Activated CD4-positive, alpha-beta T cell treated with anti-CD3 and anti-CD28 coated beads, Interleukin-2, amount 10 ng/mL, durations not matched to agents 7 days and 5 days (primary cell): ENCODE results near the gene SCAPER. TPM values are rescaled to one million over a fixed set of nuclear protein-coding genes. Genes with fewer than 3 reads are reported as not detected.
"Not testable (repeated sequence)": the region's sequence is repeated elsewhere in the genome, so short reads cannot be mapped to it uniquely, and the experiment has no call there.

Source experiments
- CTCF ChIA-PET: fragments of 350-600 bp; sonication (Branson Sonifier 250); formaldehyde crosslinking; loops from one replicate; lab custom pipeline; 2021; ENCODE audit warnings: antibody characterized with exemption; lab: Charles Lee
- POLR2A ChIA-PET: fragments of 350-600 bp; sonication (Branson Sonifier 250); formaldehyde crosslinking; loops from one replicate; lab custom pipeline; 2021; ENCODE audit warnings: antibody characterized with exemption; lab: Charles Lee
- DNase-seq: peaks from one replicate; pipeline ENCODE4 v3.0.0-alpha.2; 2020
- H3K27ac Mint-ChIP-seq: one replicate; pipeline ENCODE4 v1.8.0; 2021; ENCODE audit warnings: mild to moderate bottlenecking, moderate library complexity, mixed read lengths
- H3K27me3 Mint-ChIP-seq: one replicate; pipeline ENCODE4 v1.8.0; 2021; ENCODE audit warnings: mixed read lengths
- H3K36me3 Mint-ChIP-seq: one replicate; pipeline ENCODE4 v1.8.0; 2021; ENCODE audit warnings: low read depth, mixed read lengths
- H3K4me1 Mint-ChIP-seq: one replicate; pipeline ENCODE4 v1.8.0; 2021; ENCODE audit warnings: mixed read lengths
- H3K4me3 Mint-ChIP-seq: one replicate; pipeline ENCODE4 v1.8.0; 2021; ENCODE audit warnings: mild to moderate bottlenecking, moderate library complexity, mixed read lengths
- H3K9me3 Mint-ChIP-seq: one replicate; pipeline ENCODE4 v1.8.0; 2021; ENCODE audit warnings: mixed read lengths
- total RNA-seq, 2 experiments: library from RNA; stranded (reverse); gene quantifications; one replicate each; pipeline ENCODE4 v1.2.3, GENCODE V29; 2021

Gene SCAPER
- total RNA-seq, 2 experiments from 2014 or later: 28.1 to 28.6 TPM

DNA sequence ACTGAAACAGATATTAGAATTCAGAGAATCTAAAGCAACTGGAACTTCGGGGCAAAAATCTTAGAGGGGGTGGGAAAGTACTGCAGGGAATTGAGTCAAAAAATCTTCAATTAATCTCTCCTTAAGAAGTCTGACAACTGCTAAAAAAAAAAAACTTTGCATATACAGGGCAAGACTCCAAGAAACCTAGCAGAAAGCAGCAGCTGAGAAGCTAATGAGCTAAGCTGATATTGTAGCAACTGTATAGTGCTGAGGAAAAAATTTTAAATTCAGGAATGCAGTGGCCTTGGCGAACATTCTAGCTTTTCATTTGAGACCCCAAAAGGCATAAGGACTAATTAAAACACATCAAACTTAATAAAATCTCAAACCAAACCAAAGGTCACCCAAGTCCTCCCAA, 113.6 kb downstream of the SCAPER start:
- Mint-ChIP-seq H3K27me3 (no peaks in the 10 kb centered on the region), H3K36me3 (peaks cover 43% of the 10 kb centered on the region), H3K27ac (no peak overlapping the region), H3K4me1 (no peaks in the 10 kb centered on the region), H3K9me3 (peaks cover 4% of the 10 kb centered on the region), H3K4me3 (no peak overlapping the region)
- CTCF ChIA-PET: interaction anchor here (1.4 kb wide), 1 partner anchor 15 kb away, joined by 3 read pairs; no protein-coding TSS in a partner anchor
- POLR2A ChIA-PET: no interaction called here
- no peak for DNase-seq

DNA sequence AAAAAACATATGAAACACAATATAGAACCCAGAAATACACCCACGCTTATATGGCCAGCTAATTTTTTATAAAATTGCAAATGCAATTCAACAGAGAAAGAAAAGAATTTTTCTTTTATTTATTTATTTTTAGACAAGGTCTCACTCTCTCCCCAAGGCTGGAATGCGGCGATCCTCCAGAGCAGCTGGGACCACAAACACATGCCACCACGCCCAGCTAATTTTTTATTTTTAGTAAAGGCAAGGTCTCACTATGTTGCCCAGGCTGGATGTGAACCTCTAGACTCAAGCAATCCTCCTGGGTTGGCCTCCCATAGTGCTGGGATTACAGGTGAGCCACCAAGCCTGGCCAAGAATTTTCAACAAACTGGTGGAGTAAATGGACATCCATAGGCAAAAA, 117.9 kb downstream of the SCAPER start:
- H3K9me3 Mint-ChIP-seq: peaks cover 12% of the 10 kb centered on the region
- H3K4me1 Mint-ChIP-seq: no peaks in the 10 kb centered on the region
- H3K27ac Mint-ChIP-seq: no peak overlapping the region
- no peak overlapping the region for H3K4me3 Mint-ChIP-seq
- H3K36me3 Mint-ChIP-seq: peaks cover 54% of the 10 kb centered on the region
- POLR2A ChIA-PET: no interaction called here
- CTCF ChIA-PET: no interaction called here
- DNase-seq: no peak
- H3K27me3 Mint-ChIP-seq: no peaks in the 10 kb centered on the region

DNA sequence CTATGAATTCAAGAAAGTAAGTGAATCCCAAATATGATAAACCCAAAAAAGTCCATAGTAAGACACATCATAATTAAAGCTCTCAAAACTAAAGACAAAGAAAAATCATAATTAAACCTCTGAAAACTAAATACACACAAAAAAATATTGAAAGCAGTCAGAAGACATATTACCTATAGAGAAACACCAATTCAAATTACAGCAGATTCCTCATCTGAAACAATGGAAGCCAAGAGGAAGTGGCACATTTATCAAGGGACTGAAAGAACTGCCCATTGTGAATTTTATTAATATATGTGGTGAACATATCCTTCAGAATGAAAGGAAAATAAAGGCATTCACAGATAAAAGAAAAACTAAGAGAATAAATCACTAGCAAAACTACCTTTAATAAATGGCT, 128.2 kb downstream of the SCAPER start:
- POLR2A ChIA-PET: no interaction called here
- H3K27ac Mint-ChIP-seq: no peak overlapping the region

DNA sequence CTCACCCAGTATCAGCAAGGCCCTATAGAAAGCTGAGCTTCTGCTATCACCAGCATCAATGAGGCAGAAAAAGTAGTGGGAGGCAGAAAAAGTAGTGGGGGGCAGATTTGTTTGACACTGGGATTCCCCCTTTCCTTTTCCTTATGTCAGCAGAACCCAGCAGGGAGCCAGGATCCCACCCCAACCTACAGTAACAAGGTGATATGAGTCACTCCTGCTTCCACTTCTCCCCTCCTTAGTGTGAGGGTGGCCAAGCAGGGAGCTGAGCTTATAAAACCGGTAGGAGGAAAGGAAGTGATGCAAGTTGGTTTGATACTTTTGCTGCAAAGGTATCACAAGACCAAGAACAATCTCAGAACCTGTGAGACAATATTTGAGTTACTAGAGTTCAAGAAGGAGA, 128.7 kb downstream of the SCAPER start:
- Mint-ChIP-seq H3K27ac (no peak overlapping the region), H3K9me3 (peaks cover 12% of the 10 kb centered on the region), H3K36me3 (peaks cover 22% of the 10 kb centered on the region), H3K4me3 (no peak overlapping the region), H3K27me3 (no peaks in the 10 kb centered on the region), H3K4me1 (no peaks in the 10 kb centered on the region)
- ChIA-PET POLR2A (no interaction called here), CTCF (interaction anchor here (0.9 kb wide), 1 partner anchor 15 kb away, joined by 3 read pairs; no protein-coding TSS in a partner anchor)
- DNase-seq: no peak

More for the DNA sequence above, 128.2 kb downstream of the SCAPER start:
- CTCF ChIA-PET: interaction anchor here (0.9 kb wide), 1 partner anchor 14 kb away, joined by 3 read pairs; no protein-coding TSS in a partner anchor
- no peaks in the 10 kb centered on the region for H3K27me3 Mint-ChIP-seq
- DNase-seq: no peak
- H3K9me3 Mint-ChIP-seq: peaks cover 12% of the 10 kb centered on the region
- no peaks in the 10 kb centered on the region for H3K4me1 Mint-ChIP-seq
- H3K4me3 Mint-ChIP-seq: no peak overlapping the region
- peaks cover 22% of the 10 kb centered on the region for H3K36me3 Mint-ChIP-seq

DNA sequence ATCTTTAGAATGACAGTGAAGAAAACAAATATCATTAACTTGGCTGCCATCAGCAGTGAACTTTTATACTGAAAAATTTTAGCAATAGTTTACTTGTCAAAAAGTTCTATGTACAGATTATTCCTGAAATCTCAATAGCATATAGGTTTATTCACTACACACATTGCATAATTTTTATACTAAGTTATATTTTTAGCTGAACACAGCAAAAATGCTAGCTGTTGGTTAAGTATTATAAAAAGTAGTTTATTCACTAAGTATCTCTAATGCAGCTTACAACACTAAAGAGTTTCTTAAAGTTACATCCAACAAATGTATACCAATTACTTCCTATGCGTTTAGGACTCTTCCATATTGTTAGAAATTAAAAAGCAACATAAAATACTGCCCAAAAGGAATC, 131.9 kb downstream of the SCAPER start:
- H3K27ac Mint-ChIP-seq: no peak overlapping the region
- peaks cover 22% of the 10 kb centered on the region for H3K36me3 Mint-ChIP-seq
- no peaks in the 10 kb centered on the region for H3K4me1 Mint-ChIP-seq
- no peak for DNase-seq
- no peak overlapping the region for H3K4me3 Mint-ChIP-seq
- ChIA-PET CTCF (no interaction called here), POLR2A (no interaction called here)
- H3K9me3 Mint-ChIP-seq: peaks cover 12% of the 10 kb centered on the region
- H3K27me3 Mint-ChIP-seq: no peaks in the 10 kb centered on the region

DNA sequence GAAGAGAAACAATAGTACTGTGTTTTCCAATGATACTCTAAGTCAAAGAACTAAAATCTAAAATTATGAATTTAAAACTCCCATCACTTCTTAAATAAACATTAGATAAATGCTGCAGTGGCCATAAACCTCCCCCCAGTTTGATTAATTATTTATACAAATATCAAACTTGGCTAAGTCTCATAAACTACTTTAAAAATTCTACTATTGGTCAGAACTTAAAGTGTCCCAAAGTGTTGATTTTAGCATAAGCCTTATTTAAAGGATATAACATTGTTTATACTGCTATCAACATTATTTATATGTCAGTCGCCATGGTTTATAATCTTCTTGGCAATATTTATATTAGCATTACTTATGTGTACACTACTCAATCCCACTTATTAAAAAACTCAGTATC, 132.4 kb downstream of the SCAPER start:
- Mint-ChIP-seq H3K4me1 (no peaks in the 10 kb centered on the region), H3K36me3 (peaks cover 25% of the 10 kb centered on the region), H3K4me3 (no peak overlapping the region), H3K9me3 (peaks cover 14% of the 10 kb centered on the region), H3K27me3 (no peaks in the 10 kb centered on the region), H3K27ac (no peak overlapping the region)
- no peak for DNase-seq
- ChIA-PET POLR2A (no interaction called here), CTCF (no interaction called here)

DNA sequence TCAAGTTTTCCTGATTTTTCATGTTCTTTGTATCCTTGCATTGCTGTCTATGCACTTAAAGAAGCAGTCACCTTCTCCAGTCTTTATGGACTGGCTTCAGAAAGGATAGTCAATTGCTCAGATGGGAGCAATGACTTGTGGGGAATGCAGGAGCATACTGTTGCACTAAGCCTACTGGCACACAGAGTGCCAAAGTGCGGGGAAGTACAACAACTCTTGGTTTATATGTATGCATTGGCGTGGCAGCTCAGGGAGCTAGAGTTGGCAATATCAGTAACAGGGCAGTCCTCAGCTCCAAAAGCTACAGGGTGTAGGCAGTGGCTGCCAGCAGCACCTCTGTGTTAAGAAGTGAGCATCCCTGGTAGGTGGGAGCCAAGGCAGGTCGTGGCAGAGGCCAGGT, 141.1 kb downstream of the SCAPER start:
- no peaks in the 10 kb centered on the region for H3K4me1 Mint-ChIP-seq
- POLR2A ChIA-PET: no interaction called here
- H3K9me3 Mint-ChIP-seq: peaks cover 26% of the 10 kb centered on the region
- no peaks in the 10 kb centered on the region for H3K27me3 Mint-ChIP-seq
- H3K36me3 Mint-ChIP-seq: peaks cover 54% of the 10 kb centered on the region
- CTCF ChIA-PET: interaction anchor here (1.0 kb wide), 1 partner anchor 63 kb away, joined by 4 read pairs; no protein-coding TSS in a partner anchor
- no peak for DNase-seq
- H3K27ac Mint-ChIP-seq: no peak overlapping the region
- H3K4me3 Mint-ChIP-seq: no peak overlapping the region

DNA sequence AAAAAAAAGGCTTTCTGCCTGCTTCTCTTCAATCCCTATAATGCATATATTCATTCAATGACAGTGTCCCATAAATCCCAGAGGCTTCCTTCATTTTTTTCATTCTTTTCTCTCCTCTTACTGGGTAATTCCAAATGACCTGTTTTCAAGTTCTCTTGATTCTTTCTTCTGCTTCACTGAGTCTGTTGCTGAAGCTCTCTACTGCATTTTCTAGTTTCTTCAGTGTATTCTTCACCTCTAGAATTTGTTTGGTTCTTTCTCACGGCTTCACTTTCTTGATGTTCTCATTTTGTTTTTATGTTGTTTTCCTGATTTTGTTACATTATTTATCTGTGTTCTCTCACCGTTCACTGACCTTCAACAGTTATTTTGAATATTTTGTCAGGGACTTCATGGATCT, 141.6 kb downstream of the SCAPER start:
- DNase-seq: no peak
- ChIA-PET POLR2A (no interaction called here), CTCF (interaction anchor here (1.0 kb wide), 1 partner anchor 62 kb away, joined by 4 read pairs; no protein-coding TSS in a partner anchor)
- no peak overlapping the region for H3K27ac Mint-ChIP-seq
- H3K4me1 Mint-ChIP-seq: no peaks in the 10 kb centered on the region
- H3K36me3 Mint-ChIP-seq: peaks cover 53% of the 10 kb centered on the region
- H3K9me3 Mint-ChIP-seq: peaks cover 26% of the 10 kb centered on the region
- no peaks in the 10 kb centered on the region for H3K27me3 Mint-ChIP-seq
- H3K4me3 Mint-ChIP-seq: no peak overlapping the region

DNA sequence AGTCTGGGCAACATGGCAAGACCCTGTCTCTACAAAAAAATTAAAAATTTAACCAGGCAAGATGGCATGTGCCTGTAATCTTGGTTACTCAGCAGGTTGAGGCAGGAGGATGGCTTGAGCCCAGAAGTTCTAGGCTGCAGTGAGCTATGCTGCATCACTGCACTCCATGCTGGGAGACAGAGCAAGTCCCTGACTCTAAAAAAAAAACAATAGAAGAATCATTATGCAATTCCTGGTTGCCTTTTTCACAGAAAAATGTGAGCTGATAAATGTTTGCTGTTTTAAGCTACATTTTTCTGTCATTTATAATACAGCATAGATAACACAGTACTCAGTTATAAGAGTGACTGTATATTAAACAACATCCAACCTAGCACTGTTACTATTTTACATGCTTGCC, 148.8 kb downstream of the SCAPER start:
- Mint-ChIP-seq H3K27me3 (no peaks in the 10 kb centered on the region), H3K9me3 (peaks cover under 1% of the 10 kb centered on the region), H3K36me3 (peaks cover 18% of the 10 kb centered on the region), H3K4me3 (no peak overlapping the region), H3K4me1 (peaks cover 3% of the 10 kb centered on the region), H3K27ac (no peak overlapping the region)
- CTCF ChIA-PET: interaction anchor here (0.6 kb wide), 1 partner anchor 8 kb away, joined by 3 read pairs; no protein-coding TSS in a partner anchor
- POLR2A ChIA-PET: no interaction called here
- no peak for DNase-seq

DNA sequence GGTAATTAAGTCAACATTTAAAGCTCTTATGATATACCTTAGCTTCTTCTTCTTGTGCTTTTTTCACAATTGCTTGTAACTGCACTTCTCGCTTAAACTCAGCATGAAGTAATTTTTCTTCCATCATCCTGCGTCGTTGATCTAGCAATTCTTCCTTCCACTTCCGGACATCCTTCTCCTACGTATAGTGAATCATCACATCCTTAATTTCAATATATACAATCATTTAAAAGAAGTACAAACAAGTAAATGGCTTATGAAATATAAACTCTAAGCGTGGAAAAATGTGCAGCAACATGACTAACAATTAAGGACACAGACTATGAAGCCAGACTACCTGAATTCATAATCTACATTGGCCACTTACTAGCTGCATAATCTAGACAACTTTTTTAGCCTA, 151.4 kb downstream of the SCAPER start:
- ChIA-PET POLR2A (no interaction called here), CTCF (interaction anchor here (1.5 kb wide), 1 partner anchor 11 kb away, joined by 3 read pairs; no protein-coding TSS in a partner anchor)
- H3K4me3 Mint-ChIP-seq: no peak overlapping the region
- H3K9me3 Mint-ChIP-seq: peaks cover 2% of the 10 kb centered on the region
- no peaks in the 10 kb centered on the region for H3K27me3 Mint-ChIP-seq
- peaks cover 3% of the 10 kb centered on the region for H3K4me1 Mint-ChIP-seq
- H3K27ac Mint-ChIP-seq: no peak overlapping the region
- DNase-seq: no peak
- H3K36me3 Mint-ChIP-seq: peaks cover 19% of the 10 kb centered on the region

DNA sequence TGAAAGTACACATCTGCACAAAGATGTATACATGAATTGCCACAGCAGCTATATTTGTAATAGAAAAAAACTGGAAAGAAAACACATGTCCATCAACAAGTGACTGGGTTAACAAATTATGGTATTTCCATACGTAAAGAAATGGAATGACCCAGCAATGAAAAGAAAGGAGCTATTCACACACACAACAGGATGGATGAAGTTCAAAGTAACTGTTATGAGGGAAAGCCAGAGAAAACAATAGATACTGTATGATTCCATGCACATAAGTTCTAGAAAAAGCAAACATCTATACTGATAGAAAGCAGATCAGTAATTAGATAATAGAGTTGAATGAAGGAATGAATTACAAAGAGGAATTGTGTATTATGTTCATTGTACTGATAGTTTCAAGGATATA, 152.0 kb downstream of the SCAPER start:
- Mint-ChIP-seq H3K4me3 (no peak overlapping the region), H3K36me3 (peaks cover 19% of the 10 kb centered on the region), H3K9me3 (peaks cover 2% of the 10 kb centered on the region), H3K27ac (no peak overlapping the region), H3K4me1 (peaks cover 3% of the 10 kb centered on the region), H3K27me3 (no peaks in the 10 kb centered on the region)
- CTCF ChIA-PET: interaction anchor here (1.5 kb wide), 1 partner anchor 10 kb away, joined by 3 read pairs; no protein-coding TSS in a partner anchor
- POLR2A ChIA-PET: no interaction called here
- no peak for DNase-seq

DNA sequence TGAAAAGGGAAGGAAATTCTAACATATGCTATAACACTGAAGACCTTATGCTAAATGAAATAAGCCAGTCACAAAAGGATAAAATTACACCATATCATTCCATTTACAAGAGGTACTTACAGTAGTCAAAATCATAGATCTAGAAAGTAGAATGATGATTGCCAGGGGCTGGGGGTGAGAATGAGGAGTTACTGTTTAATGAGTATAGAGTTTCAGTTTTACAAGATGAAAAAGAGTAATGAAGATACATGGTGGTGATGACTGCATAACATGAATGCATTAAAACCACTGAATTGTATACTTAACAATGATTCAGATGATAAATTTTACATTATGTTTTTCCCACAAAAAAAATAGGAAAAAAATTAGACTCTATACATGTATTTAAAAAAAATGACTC, 152.6 kb downstream of the SCAPER start:
- Mint-ChIP-seq H3K27ac (no peak overlapping the region), H3K36me3 (peaks cover 16% of the 10 kb centered on the region), H3K4me1 (peaks cover 3% of the 10 kb centered on the region), H3K9me3 (peaks cover 2% of the 10 kb centered on the region), H3K4me3 (no peak overlapping the region), H3K27me3 (no peaks in the 10 kb centered on the region)
- ChIA-PET POLR2A (no interaction called here), CTCF (interaction anchor here (1.5 kb wide), 1 partner anchor 9 kb away, joined by 3 read pairs; no protein-coding TSS in a partner anchor)
- no peak for DNase-seq

DNA sequence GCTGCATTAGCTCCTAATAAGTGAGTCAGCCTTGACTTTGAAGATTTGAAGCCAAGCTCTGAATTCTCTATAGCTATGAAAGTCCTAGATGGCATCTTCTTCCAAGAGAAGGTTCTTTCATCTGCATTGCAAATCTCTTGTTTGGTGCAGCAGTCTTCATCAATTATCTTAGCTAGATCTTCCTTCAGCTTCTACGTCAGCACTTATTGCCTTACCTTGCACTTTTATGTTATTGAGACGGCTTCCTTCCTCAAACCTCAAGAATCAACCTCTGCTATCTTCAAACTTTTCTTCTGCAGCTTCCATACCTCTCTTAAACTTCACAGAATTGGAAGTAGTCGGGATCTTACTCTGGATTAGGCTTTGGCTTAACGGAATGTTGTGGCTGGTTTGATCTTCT, 167.6 kb downstream of the SCAPER start:
- Mint-ChIP-seq H3K27ac (no peak overlapping the region), H3K4me3 (no peak overlapping the region), H3K9me3 (no peaks in the 10 kb centered on the region), H3K4me1 (peaks cover 2% of the 10 kb centered on the region), H3K36me3 (peaks cover 20% of the 10 kb centered on the region), H3K27me3 (no peaks in the 10 kb centered on the region)
- DNase-seq: no peak
- ChIA-PET POLR2A (no interaction called here), CTCF (no interaction called here)

DNA sequence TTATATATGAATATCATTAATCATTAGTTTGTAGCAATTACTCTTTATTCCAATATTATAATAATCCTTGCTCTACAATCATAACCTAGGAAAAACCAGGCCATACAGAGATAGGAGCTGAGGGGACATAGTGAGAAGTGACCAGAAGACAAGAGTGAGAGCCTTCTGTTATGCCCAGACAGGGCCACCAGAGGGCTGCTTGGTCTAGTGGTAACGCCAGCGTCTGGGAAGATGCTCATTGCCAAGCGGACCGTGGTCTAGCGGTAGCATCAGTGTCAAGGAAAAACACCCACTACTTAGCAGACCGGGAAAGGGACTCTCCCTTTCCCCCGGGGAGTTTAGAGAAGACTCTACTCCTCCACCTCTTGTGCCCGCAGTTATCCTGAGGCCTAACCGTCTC, 172.8 kb downstream of the SCAPER start:
- CTCF ChIA-PET, H3K27me3 Mint-ChIP-seq, DNase-seq, H3K4me3 Mint-ChIP-seq, H3K9me3 Mint-ChIP-seq, POLR2A ChIA-PET, H3K4me1 Mint-ChIP-seq, H3K27ac Mint-ChIP-seq: not testable (repeated sequence)
- peaks cover 19% of the 10 kb centered on the region for H3K36me3 Mint-ChIP-seq
